Kidney epithelial cell (primary cell): Measurements from ENCODE around the gene MYCBPAP. TPM values are rescaled to one million over a fixed set of nuclear protein-coding genes. Genes with fewer than 3 reads are reported as not detected.

Experiments
- DNase-seq: peaks from one replicate; pipeline ENCODE4 v3.0.0-alpha.2; 2010; ENCODE audit warnings: low read depth
- H3K27me3 ChIP-seq: 2 replicates; pipeline ENCODE4 v1.6.0; 2011; ENCODE audit warnings: low read length; ENCODE audit not compliant: control insufficient read depth, insufficient read depth
- H3K36me3 ChIP-seq: 2 replicates; pipeline ENCODE4 v1.5.1; 2011; ENCODE audit warnings: low read length; ENCODE audit not compliant: control insufficient read depth, insufficient read depth
- H3K4me3 ChIP-seq: 2 replicates; pipeline ENCODE4 v1.5.1; 2011; ENCODE audit warnings: low read depth, mild to moderate bottlenecking, control low read depth, low read length
- CTCF ChIP-seq: IDR thresholded peaks from 2 replicates; pipeline ENCODE4 v1.5.1; 2011; ENCODE audit warnings: mild to moderate bottlenecking, moderate library complexity, low read length, control low read depth, inconsistent platforms; ENCODE audit not compliant: insufficient read depth, poor library complexity, severe bottlenecking
- total RNA-seq: library from RNA; depleted of rRNA; stranded (reverse); fragments of >200 nt; gene quantifications from 2 replicates; pipeline ENCODE4 v1.2.3, GENCODE V29; 2015

MYCBPAP gene
- total RNA-seq, 1 donor from 2014 or later, result 0.50 TPM

GRCh38 chr17:50536683-50537646, 28.7 kb downstream of the MYCBPAP start:
- Histone ChIP-seq H3K36me3 (no peaks in the 10 kb centered on the region), H3K4me3 (no peak overlapping the region), H3K27me3 (peaks cover 16% of the 10 kb centered on the region)
- no peak for TF ChIP-seq CTCF
- DNase-seq, result no peak

GRCh38 chr17:50537721-50538548, 29.7 kb downstream of the MYCBPAP start:
- TF ChIP-seq CTCF, result no peak
- Histone ChIP-seq H3K4me3 (no peak overlapping the region), H3K27me3 (peaks cover 7% of the 10 kb centered on the region), H3K36me3 (no peaks in the 10 kb centered on the region)
- DNase-seq, result no peak

GRCh38 chr17:50538549-50539410, 30.5 kb downstream of the MYCBPAP start:
- no peak for DNase-seq
- no peak overlapping the region for H3K4me3 ChIP-seq
- H3K27me3 ChIP-seq, result no peaks in the 10 kb centered on the region
- H3K36me3 ChIP-seq, result no peaks in the 10 kb centered on the region
- no peak for TF ChIP-seq CTCF

GRCh38 chr17:50539762-50540559, 31.7 kb downstream of the MYCBPAP start:
- H3K4me3 ChIP-seq, result no peak overlapping the region
- TF ChIP-seq CTCF, result no peak
- DNase-seq, result no peak
- no peaks in the 10 kb centered on the region for H3K27me3 ChIP-seq
- H3K36me3 ChIP-seq, result no peaks in the 10 kb centered on the region
